HG02884 (cell line): Measurements from ENCODE around the gene TAOK2.

Experiments used
- ATAC-seq: cut with Tn5 transposase; IDR thresholded peaks from one replicate; pipeline ENCODE4 v1.9.1; 2021; ENCODE audit warnings: mild to moderate bottlenecking, moderate library complexity; ENCODE audit not compliant: unreplicated experiment

TAOK2 gene

DNA sequence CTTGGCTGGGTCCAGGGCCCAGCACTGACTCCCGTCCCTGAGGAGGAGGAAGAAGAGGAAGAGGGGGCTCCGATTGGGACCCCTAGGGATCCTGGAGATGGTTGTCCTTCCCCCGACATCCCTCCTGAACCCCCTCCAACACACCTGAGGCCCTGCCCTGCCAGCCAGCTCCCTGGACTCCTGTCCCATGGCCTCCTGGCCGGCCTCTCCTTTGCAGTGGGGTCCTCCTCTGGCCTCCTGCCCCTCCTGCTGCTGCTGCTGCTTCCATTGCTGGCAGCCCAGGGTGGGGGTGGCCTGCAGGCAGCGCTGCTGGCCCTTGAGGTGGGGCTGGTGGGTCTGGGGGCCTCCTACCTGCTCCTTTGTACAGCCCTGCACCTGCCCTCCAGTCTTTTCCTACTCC, 13.3 kb downstream of the TAOK2 start:
- ATAC-seq, result no peak

DNA sequence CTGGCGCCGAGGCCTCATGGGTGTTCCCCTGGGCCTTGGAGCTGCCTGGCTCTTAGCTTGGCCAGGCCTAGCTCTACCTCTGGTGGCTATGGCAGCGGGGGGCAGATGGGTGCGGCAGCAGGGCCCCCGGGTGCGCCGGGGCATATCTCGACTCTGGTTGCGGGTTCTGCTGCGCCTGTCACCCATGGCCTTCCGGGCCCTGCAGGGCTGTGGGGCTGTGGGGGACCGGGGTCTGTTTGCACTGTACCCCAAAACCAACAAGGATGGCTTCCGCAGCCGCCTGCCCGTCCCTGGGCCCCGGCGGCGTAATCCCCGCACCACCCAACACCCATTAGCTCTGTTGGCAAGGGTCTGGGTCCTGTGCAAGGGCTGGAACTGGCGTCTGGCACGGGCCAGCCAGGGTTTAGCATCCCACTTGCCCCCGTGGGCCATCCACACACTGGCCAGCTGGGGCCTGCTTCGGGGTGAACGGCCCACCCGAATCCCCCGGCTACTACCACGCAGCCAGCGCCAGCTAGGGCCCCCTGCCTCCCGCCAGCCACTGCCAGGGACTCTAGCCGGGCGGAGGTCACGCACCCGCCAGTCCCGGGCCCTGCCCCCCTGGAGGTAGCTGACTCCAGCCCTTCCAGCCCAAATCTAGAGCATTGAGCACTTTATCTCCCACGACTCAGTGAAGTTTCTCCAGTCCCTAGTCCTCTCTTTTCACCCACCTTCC, 13.9 kb downstream of the TAOK2 start:
- ATAC-seq, result no peak

DNA sequence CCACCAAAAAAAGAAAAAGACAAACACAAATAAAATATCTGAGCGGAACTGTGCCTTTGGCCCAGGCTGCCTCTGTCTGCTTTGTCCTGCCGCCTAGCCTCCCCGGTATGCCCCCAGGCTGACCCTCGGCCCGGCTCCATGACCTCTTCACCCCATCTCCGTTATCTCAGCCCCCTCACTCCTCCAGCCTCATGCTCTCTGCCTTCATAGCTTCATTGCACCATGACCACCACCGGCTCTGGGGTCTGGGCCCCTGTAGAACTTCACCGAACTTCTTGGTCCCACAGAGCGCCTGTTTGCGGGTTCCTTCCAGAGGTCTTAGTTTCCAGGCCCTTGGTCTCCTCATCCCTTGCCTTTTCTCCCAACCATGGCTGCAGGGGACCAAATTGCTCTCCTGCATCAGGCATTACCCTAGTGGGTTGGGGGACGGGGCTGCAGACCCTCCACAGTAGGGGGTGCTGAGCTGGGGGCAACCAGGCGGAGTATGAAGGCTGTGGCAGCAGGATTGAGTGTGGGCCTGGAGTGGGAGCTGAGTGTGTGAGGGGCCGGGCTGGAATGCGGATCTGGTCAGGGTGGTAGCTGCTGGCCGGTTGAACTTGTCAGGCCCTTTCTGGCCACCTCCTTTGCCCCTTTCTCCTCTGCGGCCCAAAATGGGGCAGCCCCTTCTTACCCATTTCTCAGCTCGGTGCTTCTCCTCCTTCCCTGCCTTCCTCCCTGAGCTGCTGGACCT, 14.8 kb downstream of the TAOK2 start:
- no peak for ATAC-seq

DNA sequence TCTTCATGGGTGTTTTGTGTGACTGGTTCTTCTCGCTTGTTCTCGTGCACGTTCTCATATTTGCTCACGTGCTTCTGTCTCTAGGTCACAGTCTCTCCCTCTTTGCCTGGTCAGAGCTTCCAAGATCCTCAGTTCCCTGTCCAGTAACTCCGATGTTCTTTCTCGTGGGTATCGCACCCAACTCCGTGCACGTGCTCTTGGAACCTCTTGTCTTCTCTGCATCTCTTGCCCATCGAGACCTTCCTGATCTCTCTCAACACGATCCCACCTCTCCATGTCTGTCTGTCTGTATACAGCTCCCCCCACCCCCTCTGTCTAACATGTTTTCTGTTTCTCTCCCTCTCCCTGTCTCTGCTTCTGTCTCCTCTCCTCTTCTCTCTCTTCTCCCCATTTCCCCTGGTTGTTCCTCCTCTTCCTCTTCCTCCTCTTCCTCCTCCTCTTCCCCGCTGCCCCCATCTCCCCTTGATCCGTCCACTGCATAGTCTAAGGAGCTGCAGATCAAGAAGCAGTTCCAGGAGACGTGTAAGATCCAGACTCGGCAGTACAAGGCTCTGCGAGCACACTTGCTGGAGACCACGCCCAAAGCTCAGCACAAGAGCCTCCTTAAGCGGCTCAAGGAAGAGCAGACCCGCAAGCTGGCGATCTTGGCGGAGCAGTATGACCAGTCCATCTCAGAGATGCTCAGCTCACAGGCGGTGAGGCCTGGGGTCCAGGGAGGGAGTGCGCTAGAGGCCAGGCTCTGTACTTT, 15.6 kb downstream of the TAOK2 start:
- ATAC-seq, result no peak

DNA sequence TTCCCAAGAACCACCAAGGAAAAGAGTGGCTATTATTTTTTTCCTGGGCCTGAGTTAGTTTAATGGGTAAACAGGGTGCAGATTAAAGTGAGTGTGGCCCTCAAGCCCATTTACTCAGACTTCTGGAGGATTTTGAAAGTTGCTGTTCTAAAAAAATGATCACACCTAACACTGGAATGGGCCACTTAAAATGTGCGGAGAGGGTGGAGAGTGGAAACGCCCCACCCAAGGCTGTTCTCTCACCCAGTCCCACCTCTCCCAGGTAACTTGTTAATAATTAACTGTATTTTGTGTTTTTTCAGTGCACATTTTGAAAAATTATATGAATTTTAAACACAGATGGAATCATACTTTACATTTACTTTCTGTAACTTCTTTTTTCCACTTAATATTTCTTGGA, 16.4 kb downstream of the TAOK2 start:
- ATAC-seq, result no peak

DNA sequence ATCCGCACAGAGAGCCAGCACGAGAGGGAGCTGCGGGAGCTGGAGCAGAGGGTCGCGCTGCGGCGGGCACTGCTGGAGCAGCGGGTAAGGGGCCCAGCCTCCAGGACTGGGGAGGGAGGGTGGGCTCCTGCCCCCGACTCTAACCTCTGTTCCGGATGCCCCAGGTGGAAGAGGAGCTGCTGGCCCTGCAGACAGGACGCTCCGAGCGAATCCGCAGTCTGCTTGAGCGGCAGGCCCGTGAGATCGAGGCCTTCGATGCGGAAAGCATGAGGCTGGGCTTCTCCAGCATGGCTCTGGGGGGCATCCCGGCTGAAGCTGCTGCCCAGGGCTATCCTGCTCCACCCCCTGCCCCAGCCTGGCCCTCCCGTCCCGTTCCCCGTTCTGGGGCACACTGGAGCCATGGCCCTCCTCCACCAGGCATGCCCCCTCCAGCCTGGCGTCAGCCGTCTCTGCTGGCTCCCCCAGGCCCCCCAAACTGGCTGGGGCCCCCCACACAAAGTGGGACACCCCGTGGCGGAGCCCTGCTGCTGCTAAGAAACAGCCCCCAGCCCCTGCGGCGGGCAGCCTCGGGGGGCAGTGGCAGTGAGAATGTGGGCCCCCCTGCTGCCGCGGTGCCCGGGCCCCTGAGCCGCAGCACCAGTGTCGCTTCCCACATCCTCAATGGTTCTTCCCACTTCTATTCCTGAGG, 17.4 kb downstream of the TAOK2 start:
- ATAC-seq, result no peak

DNA sequence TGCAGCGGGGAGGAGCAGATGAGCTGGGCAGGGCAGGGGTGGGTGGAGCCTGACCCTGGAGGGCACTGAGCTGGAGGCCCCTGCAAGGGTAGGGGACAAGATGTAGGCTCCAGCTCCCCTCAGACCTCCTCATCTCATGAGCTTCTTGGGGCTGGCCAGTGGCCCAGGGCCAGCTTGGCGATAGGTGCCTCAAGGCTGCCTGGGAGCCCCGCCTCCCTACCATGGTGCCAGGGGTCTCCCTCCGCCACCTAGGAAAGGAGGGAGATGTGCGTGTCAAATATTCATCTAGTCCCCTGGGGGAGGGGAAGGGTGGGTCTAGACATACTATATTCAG, 17.9 kb downstream of the TAOK2 start:
- ATAC-seq, result no peak

DNA sequence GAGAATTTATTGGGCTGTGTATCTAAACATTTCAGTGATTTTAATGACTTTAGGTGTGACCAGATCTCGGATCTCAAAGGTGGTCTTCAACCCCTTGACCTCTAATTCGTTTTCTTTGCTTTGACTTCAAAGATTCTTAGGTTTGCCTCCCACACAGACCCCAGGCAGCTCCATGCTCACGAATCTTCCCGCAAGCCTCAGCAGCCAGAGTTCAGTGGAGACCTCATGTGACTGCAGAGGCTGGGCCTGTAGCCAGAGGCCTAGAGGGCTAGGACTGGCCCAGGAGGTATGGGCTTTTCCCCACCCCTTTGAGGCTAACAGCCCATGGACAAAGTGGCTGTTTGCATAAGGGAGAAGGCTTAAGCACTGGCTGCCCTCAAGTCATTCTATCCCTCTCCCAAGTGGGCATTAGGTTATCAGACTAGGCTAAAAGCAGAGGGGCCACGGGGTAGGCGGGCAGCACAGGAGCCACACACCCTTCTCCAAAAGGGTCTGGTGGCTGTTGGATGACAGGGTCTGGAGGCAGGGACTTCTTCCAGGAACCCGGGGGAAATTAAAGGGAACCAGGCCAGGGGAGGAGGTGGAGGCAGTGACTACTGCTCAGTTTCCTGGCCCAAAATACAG, 18.8 kb downstream of the TAOK2 start:
- no peak for ATAC-seq

DNA sequence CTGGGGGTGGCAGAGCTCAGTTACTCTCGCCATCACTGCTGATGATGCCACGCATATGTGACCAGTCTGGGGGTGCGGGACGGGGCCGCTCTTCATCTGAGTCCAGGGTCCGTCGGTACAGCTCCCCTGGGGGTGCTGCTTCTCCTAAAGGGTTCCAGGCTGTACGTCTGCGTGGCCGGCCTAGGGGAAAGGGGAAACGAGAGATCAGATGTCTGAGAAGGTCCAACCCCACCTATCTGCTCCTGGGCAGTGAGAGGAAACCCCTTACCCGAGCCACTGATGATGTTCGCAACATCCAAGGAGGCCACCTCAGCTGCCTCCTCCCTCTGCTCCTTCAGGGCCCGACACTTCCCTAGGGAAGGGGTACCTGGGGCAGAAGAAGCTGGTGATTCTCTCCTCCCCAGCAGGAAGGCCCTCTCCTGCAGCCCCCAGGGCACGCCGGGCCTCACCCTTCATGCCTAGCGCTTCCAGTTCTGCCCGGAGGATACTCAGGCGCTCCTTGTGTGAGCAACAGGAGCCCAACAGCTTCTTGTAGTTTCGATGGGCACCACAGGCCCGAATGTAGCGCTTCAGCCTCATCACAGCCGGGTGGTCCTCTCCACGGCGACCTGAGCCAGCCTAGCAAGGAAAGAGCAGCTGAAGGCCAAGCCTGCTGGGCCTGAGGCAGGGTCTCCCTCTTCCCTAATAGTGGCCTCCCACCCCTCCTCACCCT, 19.7 kb downstream of the TAOK2 start:
- ATAC-seq, result no peak

DNA sequence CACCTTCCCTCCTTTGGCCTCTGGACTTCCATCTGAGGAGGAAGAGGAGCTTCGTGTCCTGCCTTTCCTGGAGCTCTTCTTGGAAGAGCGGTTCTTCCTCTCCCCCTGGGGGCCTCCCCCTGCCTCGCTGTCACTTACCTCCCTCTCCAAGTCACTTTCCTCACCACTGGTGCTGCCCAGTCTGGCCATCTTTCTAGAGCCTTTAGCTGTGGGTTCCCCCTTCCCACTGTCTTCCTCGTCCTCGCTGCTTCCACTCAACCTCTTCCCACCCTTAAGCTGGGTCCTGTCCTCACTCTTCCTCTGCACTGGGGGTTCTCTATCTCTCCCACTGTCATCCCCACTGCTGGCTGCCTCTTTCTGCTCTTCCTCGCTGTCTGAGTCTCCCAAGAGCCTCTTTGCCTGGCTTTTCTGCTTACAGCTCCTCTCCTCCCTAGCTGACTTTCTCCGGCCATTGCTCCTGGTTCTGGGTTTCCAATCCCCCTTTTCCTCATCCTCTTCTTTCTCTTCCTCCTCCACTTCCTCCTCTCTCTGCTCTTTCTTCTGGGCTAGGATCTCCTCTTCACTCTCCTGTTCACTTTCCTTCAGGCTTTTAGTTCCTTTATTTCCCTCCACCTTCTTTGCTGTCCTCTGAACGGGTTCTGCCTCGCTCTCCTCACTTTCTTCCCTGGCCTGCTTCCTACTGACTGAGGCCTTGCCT, 20.4 kb downstream of the TAOK2 start:
- no peak for ATAC-seq

DNA sequence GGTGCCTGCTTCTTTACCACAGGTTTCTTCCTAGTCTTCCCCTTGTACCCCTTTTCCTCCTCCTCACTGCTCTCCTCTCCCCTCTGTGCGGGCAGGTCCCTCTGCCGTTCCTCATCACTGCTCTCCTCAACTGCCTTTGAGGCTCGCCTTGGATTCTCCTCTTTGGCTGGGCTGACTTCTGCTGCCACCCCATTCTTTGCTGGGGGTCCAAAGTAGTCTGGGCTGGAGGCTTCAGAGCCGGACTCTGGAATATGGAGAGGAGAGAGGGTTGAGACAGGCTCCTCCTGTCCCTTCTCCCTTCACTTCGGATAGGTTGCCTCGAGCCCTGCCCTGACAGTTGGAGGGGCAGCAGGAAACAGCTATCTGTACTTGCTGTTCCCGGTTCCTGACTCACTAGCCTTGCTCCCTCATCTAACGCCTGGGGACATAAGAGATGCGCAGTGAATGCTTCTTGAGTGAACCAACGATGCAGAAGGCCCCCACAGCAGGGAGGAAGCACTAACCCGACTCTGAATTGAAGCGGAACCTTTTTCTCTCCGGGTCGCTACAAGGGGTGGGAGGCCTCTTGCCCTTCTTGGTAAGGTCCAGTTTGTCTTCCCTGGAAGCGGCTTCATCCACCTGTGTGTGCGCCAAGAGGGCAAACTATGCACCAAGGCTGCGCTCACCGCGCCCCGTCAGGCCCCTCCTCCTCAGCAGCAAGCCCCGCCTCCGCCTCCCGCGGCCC, 21.1 kb downstream of the TAOK2 start:
- ATAC-seq, result peak; percentile 36

DNA sequence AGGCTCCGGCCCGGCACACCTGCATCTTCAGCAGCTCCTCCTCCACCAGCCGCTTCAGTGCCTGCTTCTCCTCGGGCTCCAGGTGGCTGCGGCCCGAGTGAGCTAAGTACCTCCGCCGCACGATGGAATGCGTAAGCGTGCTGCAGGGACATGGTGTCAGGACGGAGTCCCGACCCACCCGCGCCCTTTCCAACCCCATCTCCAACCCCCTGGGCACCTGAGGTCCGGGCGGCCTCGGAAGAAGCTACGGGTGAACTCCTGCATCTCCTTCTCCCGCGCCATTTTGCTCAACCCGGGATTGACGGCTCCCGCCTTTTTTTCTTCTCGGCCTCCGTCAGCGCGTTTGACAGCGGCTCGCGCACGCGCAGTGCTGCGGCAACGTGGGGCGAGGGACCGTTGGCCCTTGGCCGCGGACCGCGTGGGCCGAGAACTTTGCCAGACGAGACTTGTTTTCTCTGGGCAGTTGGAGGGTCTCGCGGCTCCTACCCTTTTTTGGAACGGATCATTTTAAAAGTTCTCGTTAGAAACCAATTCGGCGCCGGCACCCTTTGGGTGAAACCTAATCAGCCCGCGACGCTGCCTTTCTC, 21.7 kb downstream of the TAOK2 start, which contains the start of gene HIRIP3:
Gene HIRIP3 (minus strand): TSS at position 294 of the 587 bp plus-strand sequence. CDS start 12 bp downstream, at position 282.
- peak; percentile 37 for ATAC-seq

DNA sequence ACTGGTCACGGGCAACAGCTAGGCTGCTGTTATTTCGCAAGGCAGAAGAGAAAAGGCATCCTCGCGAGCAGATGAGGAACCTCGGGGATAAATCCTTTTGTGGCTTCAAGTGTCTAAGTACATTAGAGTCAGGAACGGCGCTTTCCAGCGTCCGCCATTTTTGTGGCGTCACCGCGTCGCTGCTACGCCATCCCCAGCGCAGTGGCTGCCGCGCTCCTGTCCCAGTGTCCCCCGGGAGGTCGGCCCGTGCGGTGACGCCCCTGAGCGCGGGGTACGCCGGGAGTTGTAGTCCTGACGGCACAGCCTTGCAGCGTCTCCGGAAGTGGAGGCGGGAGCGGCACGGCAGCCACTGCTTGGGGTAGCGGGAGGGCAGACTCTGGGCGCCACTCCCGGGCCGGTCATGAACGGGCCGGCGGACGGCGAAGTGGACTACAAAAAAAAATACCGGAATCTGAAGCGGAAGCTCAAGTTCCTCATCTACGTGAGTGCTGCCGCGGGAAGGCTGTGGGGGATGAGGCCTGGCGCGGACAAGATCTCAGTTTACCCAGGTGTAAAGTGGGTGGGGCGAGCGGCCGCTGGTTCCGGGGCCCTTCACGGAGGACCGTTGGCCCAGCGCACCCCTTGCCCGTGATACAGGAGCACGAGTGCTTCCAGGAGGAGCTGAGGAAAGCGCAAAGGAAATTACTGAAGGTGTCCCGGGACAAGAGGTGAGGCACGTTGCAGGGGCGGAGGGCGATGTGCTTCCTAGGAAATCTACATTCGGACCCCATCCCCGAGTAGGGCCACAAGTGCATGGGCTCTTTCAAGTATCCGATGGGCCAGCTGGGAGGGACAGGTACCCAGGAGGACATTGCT, 22.5 kb downstream of the TAOK2 start, which contains the start of gene INO80E:
Gene INO80E (plus strand): TSS at position 331 of the 855 bp plus-strand sequence. CDS start 70 bp downstream, at position 401.
- peak; percentile 85 for ATAC-seq

DNA sequence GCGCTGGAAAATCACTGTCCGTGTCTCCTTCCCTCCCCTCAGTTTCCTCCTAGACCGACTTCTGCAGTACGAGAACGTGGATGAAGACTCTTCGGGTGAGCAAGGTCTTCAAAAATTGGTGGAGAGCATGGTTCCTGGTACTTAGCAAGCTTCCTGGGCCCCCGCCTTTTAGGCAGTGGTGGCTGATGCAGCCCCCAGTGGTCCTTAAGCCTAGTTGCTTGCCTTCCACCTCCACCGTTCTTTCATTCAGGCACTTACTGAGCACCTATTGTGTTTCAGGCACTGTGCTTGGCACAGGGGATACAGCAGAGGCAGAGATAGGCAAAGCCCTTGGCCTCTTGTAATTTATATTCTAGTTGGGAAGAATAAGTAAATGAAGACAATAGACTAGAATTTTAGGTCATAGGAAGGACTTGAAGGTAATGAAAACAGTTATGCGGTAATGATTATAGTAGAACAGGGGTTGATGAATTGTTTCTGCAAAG, 23.1 kb downstream of the TAOK2 start:
- ATAC-seq, result no peak

DNA sequence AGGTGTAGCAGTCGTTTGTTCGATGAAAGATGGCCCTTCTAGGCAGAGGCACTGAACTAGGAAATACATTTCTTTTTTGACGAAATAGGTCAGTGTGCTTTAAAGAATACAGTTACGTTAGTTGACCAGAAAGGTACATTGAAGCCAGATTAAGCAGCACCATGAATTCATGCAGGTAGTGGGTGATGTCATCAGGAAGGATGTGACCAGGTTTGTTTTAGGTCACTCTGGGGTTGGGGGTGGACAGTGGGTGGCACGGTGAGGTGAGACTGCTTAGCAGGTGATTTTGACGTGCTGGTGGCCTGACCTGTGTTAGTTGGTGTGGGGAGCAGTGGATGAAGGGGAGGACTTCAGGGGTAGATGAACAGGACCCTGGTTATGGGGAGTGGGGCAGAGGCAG, 25.9 kb downstream of the TAOK2 start:
- ATAC-seq, result no peak

DNA sequence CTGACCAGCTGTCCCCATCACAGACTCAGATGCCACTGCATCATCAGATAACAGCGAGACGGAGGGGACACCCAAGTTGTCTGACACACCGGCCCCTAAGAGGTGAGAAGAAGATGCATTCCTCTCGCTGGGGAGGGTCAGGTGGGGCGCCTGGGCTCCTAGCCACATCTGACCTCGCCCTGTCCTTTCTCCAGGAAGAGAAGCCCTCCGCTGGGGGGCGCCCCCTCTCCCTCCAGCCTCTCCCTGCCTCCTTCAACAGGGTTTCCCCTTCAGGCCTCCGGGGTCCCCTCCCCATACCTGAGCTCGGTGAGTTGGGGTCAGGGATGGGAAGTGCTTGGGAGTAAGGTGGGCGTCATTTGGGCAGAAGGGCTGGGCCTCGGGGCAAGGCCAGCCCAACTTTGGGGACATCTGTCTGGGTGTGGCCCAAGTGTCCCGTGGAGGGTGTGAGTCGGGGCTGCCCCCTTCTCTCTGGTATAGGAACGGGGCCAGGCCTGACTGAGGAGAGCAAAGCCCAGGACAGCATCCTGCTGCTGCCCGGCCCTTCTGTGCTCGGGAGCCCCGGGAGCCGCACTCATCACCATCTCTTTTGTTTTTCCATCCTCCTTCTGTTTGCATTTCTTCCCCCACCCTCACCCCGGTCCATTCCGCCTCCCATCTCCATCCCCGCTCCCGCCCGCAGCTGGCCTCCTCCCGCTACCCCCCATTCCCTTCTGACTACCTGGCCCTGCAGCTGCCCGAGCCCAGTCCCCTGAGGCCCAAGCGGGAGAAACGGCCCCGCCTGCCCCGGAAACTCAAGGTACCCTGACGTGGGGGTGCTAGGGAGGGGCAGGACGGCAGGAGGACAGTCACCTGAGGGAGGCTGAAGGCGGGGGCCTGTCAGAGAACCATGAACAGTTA, 27.3 kb downstream of the TAOK2 start:
- no peak for ATAC-seq
